SK-N-SH (cell line): ENCODE measurements around the gene APBA2. TPM values are rescaled to one million over a fixed set of nuclear protein-coding genes. Genes with fewer than 3 reads are reported as not detected.

Experiments used
- CTCF ChIA-PET: fragments of 300-600, 350-600 bp; formaldehyde crosslinking; extraction: SDS; loops from one replicate; lab custom pipeline; 2021; lab: Yijun Ruan, JAX
- POLR2A ChIA-PET: fragments of 350-600 bp; sonication (Branson Sonifier 250); formaldehyde crosslinking; extraction: SDS; loops from one replicate; lab custom pipeline; 2020; ENCODE audit warnings: antibody characterized with exemption, inconsistent platforms; lab: Yijun Ruan, JAX
- DNase-seq: peaks from one replicate; pipeline ENCODE4 v3.0.0; 2012
- H2AFZ ChIP-seq: fragments of 200-600 bp; sonication (generic); 2 replicates; pipeline ENCODE4 v1.8.1; 2016; ENCODE audit warnings: antibody characterized with exemption, mild to moderate bottlenecking, low read depth
- H3F3A ChIP-seq: fragments of 200-600 bp; sonication (generic); replicated peaks from 2 replicates; pipeline ENCODE3; 2016; ENCODE audit warnings: antibody characterized with exemption, mild to moderate bottlenecking; ENCODE audit not compliant: insufficient read depth
- H3K27ac ChIP-seq, 2 experiments: fragments of 200-500 bp in 1 of 2; fragments of 200-600 bp in 1 of 2; sonication (Bioruptor generic) in 1 of 2; sonication (generic), shearing (Covaris generic) in 1 of 2; 2 replicates each; pipeline versions ENCODE4 v1.5.1 to v1.6.1; 2014 to 2016; ENCODE audit warnings: low read depth in 2 of 2, inconsistent platforms in 1 of 2, low read length in 1 of 2, mild to moderate bottlenecking in 1 of 2, mixed read lengths in 1 of 2
- H3K27me3 ChIP-seq: fragments of 200-600 bp; sonication (generic), shearing (Covaris generic); 2 replicates; pipeline ENCODE4 v1.6.1; 2016; ENCODE audit warnings: mixed run types; ENCODE audit not compliant: insufficient read depth
- H3K36me3 ChIP-seq, 2 experiments: fragments of 200-500 bp in 1 of 2; fragments of 200-600 bp in 1 of 2; sonication (Bioruptor generic) in 1 of 2; sonication (generic) in 1 of 2; replicated peaks in 1 of 2; 2 replicates each; pipeline versions ENCODE3 to v1.5.1; 2014 to 2016; ENCODE audit warnings: low read length in 1 of 2, mild to moderate bottlenecking in 1 of 2; ENCODE audit not compliant: insufficient read depth in 2 of 2, control insufficient read depth in 1 of 2
- H3K4me1 ChIP-seq, 2 experiments: fragments of 200-500 bp in 1 of 2; fragments of 200-600 bp in 1 of 2; sonication (Bioruptor generic) in 1 of 2; sonication (generic), shearing (Covaris generic) in 1 of 2; 2 replicates each; pipeline versions ENCODE4 v1.5.1 to v1.6.1; 2014 to 2016; ENCODE audit warnings: low read depth in 1 of 2, low read length in 1 of 2, mixed run types in 1 of 2; ENCODE audit not compliant: insufficient read depth in 2 of 2, control insufficient read depth in 1 of 2
- H3K4me2 ChIP-seq: fragments of 200-600 bp; sonication (generic), shearing (Covaris generic); 2 replicates; pipeline ENCODE4 v1.6.1; 2017; ENCODE audit warnings: mixed run types
- H3K4me3 ChIP-seq, 2 experiments: fragments of 200-500 bp in 1 of 2; fragments of 200-600 bp in 1 of 2; sonication (Bioruptor generic) in 1 of 2; sonication (generic), shearing (Covaris generic) in 1 of 2; 2 replicates each; pipeline versions ENCODE4 v1.5.1 to v1.8.1; 2014 to 2016; ENCODE audit warnings: low read depth in 2 of 2, inconsistent platforms in 1 of 2, low read length in 1 of 2, mild to moderate bottlenecking in 1 of 2, mixed read lengths in 1 of 2, moderate library complexity in 1 of 2
- H3K79me2 ChIP-seq: fragments of 200-600 bp; sonication (generic); 2 replicates; pipeline ENCODE4 v1.8.1; 2017; ENCODE audit warnings: mild to moderate bottlenecking; ENCODE audit not compliant: insufficient read depth
- H3K9ac ChIP-seq: fragments of 200-600 bp; sonication (generic); 2 replicates; pipeline ENCODE4 v1.6.1; 2017; ENCODE audit warnings: mixed run types
- H3K9me2 ChIP-seq: fragments of 200-600 bp; sonication (generic); 2 replicates; pipeline ENCODE4 v1.6.1; 2017; ENCODE audit warnings: mixed run types
- H3K9me3 ChIP-seq: fragments of 200-600 bp; sonication (generic); 2 replicates; pipeline ENCODE4 v1.6.1; 2017; ENCODE audit warnings: mixed run types, mild to moderate bottlenecking, moderate library complexity
- H4K20me1 ChIP-seq: fragments of 200-600 bp; sonication (generic); 2 replicates; pipeline ENCODE4 v1.6.1; 2017; ENCODE audit warnings: mild to moderate bottlenecking, mixed run types; ENCODE audit not compliant: insufficient read depth
- CHD2 ChIP-seq: fragments of 150-350 bp; IDR thresholded peaks from 2 replicates; pipeline ENCODE4 v1.6.1; 2018; ENCODE audit warnings: low read length; ENCODE audit not compliant: partially characterized antibody
- EP300 ChIP-seq, 2 experiments: IDR thresholded peaks; 2 replicates each; pipeline versions ENCODE4 v1.4.0 to v1.6.1; 2012; ENCODE audit warnings: borderline replicate concordance in 1 of 2, low read depth in 1 of 2, low read length in 1 of 2
- EZH2phosphoT487 ChIP-seq: fragments of 200-600 bp; sonication (generic); IDR thresholded peaks from 2 replicates; pipeline ENCODE4 v1.6.1; 2017; ENCODE audit warnings: low read depth, mixed run types, mild to moderate bottlenecking, antibody characterized with exemption, moderate library complexity, borderline replicate concordance
- FOSL2 ChIP-seq: IDR thresholded peaks from 2 replicates; pipeline ENCODE4 v1.4.0; 2012; ENCODE audit warnings: low read depth, mild to moderate bottlenecking, moderate library complexity, borderline replicate concordance
- FOXJ3 ChIP-seq: sonication (generic); formaldehyde crosslinking; IDR thresholded peaks from 2 replicates; pipeline ENCODE4 v1.5.1; 2020; ENCODE audit warnings: mild to moderate bottlenecking, missing genetic modification reagents
- FOXM1 ChIP-seq: IDR thresholded peaks from 2 replicates; pipeline ENCODE4 v1.4.0; 2012; ENCODE audit warnings: low read depth, mild to moderate bottlenecking
- GABPA ChIP-seq: IDR thresholded peaks from 2 replicates; pipeline ENCODE4 v1.4.0; 2012; ENCODE audit warnings: low read depth, mild to moderate bottlenecking
- GATA2 ChIP-seq: sonication (generic); formaldehyde crosslinking; IDR thresholded peaks from 2 replicates; pipeline ENCODE4 v1.5.0; 2020; ENCODE audit warnings: mild to moderate bottlenecking, missing genetic modification reagents
- JUND ChIP-seq: IDR thresholded peaks from 2 replicates; pipeline ENCODE4 v1.4.0; 2012
- MEF2A ChIP-seq: IDR thresholded peaks from 2 replicates; pipeline ENCODE4 v1.4.0; 2012; ENCODE audit warnings: low read depth, borderline replicate concordance
- NFIC ChIP-seq: IDR thresholded peaks from 2 replicates; pipeline ENCODE4 v1.4.0; 2012; ENCODE audit warnings: borderline replicate concordance
- PBX3 ChIP-seq: IDR thresholded peaks from 2 replicates; pipeline ENCODE4; 2012
- RCOR1 ChIP-seq: fragments of 150-350 bp; IDR thresholded peaks from 2 replicates; pipeline ENCODE4 v1.6.1; 2017; ENCODE audit warnings: antibody characterized with exemption, low read length
- RFX5 ChIP-seq: IDR thresholded peaks from 2 replicates; pipeline ENCODE4 v1.6.1; 2012; ENCODE audit warnings: mild to moderate bottlenecking, improper control_type of control experiment, low read length
- SIN3A ChIP-seq: IDR thresholded peaks from 2 replicates; pipeline ENCODE4 v1.6.1; 2012; ENCODE audit warnings: low read depth, mild to moderate bottlenecking, low read length, moderate library complexity, borderline replicate concordance
- SMC3 ChIP-seq: IDR thresholded peaks from 2 replicates; pipeline ENCODE4 v1.6.1; 2012; ENCODE audit warnings: low read depth, low read length, improper control_type of control experiment
- TAF1 ChIP-seq: IDR thresholded peaks from 2 replicates; pipeline ENCODE4 v1.6.1; 2012; ENCODE audit warnings: low read depth, mild to moderate bottlenecking, low read length, moderate library complexity, borderline replicate concordance
- TCF12 ChIP-seq: IDR thresholded peaks from 2 replicates; pipeline ENCODE4 v1.4.0; 2012
- USF1 ChIP-seq: IDR thresholded peaks from 2 replicates; pipeline ENCODE4 v1.4.0; 2012; ENCODE audit warnings: low read depth, borderline replicate concordance
- YY1 ChIP-seq: IDR thresholded peaks from 2 replicates; pipeline ENCODE4 v1.4.0; 2012; ENCODE audit warnings: low read depth, mild to moderate bottlenecking
- ZBTB33 ChIP-seq: IDR thresholded peaks from 2 replicates; pipeline ENCODE4 v1.4.0; 2012; ENCODE audit warnings: low read depth, borderline replicate concordance
- WGBS: methylation state at CpG from one replicate; pipeline ENCODE4 v1.1.6; 2017; ENCODE audit warnings: low lambda C conversion rate; 5-methylcytosine and 5-hydroxymethylcytosine counted together
- polyA plus RNA-seq, 3 experiments: library from polyadenylated mRNA; depleted of rRNA; stranded (reverse); fragments of >200 nt; gene quantifications; 2 replicates each; pipeline ENCODE4 v1.2.3, GENCODE V29; 2012

The APBA2 gene
- polyA plus RNA-seq, 1 of the 3 experiments (the other 2 are of a cell fraction), result 12.7 TPM

- POLR2A ChIA-PET, result no interaction called here
- Histone ChIP-seq H3K9ac (no peak overlapping the region), H3K9me2 (no peaks in the 10 kb centered on the region), H3K4me2 (no peak overlapping the region), H3K27ac (no peak overlapping the region), H4K20me1 (no peaks in the 10 kb centered on the region), H2AFZ (no peak overlapping the region)
- CTCF ChIA-PET, result interaction anchor here (1.1 to 2.4 kb wide), 4 partner anchors 8 to 20 kb away, joined by 3 to 10 read pairs (median 5); no protein-coding TSS in a partner anchor
- WGBS, result 90% methylated on average over 2 of the region's 10 CpGs
- TF ChIP-seq RCOR1 (no peak), RFX5 (no peak), USF1 (no peak), JUND (no peak), TAF1 (no peak), PBX3 (no peak), NFIC (no peak), SIN3A (no peak), EP300 (IDR thresholded peaks at IDR 0.05; ENCODE audit: borderline replicate concordance in 1 of 2, low read depth in 1 of 2, low read length in 1 of 2) (no peak), CHD2 (no peak), SMC3 (no peak), GATA2 (CRISPR knock-in tag) (no peak), ZBTB33 (no peak)
- TF ChIP-seq, all 33 proteins: peak for 0
- no peaks in the 10 kb centered on the region for H3K9me3 ChIP-seq
- no peaks in the 10 kb centered on the region for H3K36me3 ChIP-seq
- H3K79me2 ChIP-seq, result no peaks in the 10 kb centered on the region
- H3K27me3 ChIP-seq, result no peaks in the 10 kb centered on the region
- H3F3A ChIP-seq, result no peaks in the 10 kb centered on the region
- no peak overlapping the region for H3K4me3 ChIP-seq
- no peak for DNase-seq
- H3K4me1 ChIP-seq, result peaks cover 0 to 4% of the 10 kb centered on the region in 2 experiments; a peak in 1 of 4 replicates
These were observed 224.0 kb downstream of the APBA2 start for GRCh38 chr15:29109762-29110161.

- no peaks in the 10 kb centered on the region for H3K9me3 ChIP-seq
- H3K4me1 ChIP-seq, result peaks cover 0 to 4% of the 10 kb centered on the region in 2 experiments; a peak in 1 of 4 replicates
- WGBS, result 61% methylated on average over 2 of the region's 5 CpGs
- H3K4me2 ChIP-seq, result no peak overlapping the region
- CTCF ChIA-PET, result interaction anchor here (1.1 to 2.4 kb wide), 6 partner anchors 8 to 30 kb away, joined by 3 to 10 read pairs (median 3); no protein-coding TSS in a partner anchor
- no peak for DNase-seq
- H3K79me2 ChIP-seq, result no peaks in the 10 kb centered on the region
- H3K9me2 ChIP-seq, result no peaks in the 10 kb centered on the region
- no peak for TF ChIP-seq EZH2phosphoT487
- no peak for TF ChIP-seq FOXM1
- no peak for TF ChIP-seq TCF12
- no peak for TF ChIP-seq MEF2A
- TF ChIP-seq GABPA, result no peak
- TF ChIP-seq FOSL2, result no peak
- no peak for TF ChIP-seq FOXJ3
- TF ChIP-seq YY1, result no peak
- no peak for TF ChIP-seq RCOR1
- POLR2A ChIA-PET, result no interaction called here
- H3K27ac ChIP-seq, result no peak overlapping the region
- H3K4me3 ChIP-seq, result no peak overlapping the region
- no peaks in the 10 kb centered on the region for H3K36me3 ChIP-seq
- no peaks in the 10 kb centered on the region for H3K27me3 ChIP-seq
- H3K9ac ChIP-seq, result no peak overlapping the region
- H4K20me1 ChIP-seq, result no peaks in the 10 kb centered on the region
- H3F3A ChIP-seq, result no peaks in the 10 kb centered on the region
- no peak overlapping the region for H2AFZ ChIP-seq
These were observed 224.4 kb downstream of the APBA2 start for GRCh38 chr15:29110176-29110575.
